SJSA1 (cell line): ENCODE data around the gene OSM. TPM values are rescaled to one million over a fixed set of nuclear protein-coding genes. Genes with fewer than 3 reads are reported as not detected.

Experiments used
- DNase-seq, 2 experiments: peaks; one replicate each; pipeline ENCODE4 v3.0.0-alpha.2; 2015 to 2020; ENCODE audit warnings: low spot score in 2 of 2, low read depth in 1 of 2
- H3K27ac ChIP-seq: fragments of 250-450 bp; sonication (Bioruptor Pico); 2 replicates; pipeline ENCODE4 v1.5.1; 2020; ENCODE audit warnings: mild to moderate bottlenecking, moderate library complexity
- H3K27me3 ChIP-seq: fragments of 250-450 bp; sonication (Bioruptor Pico); replicated peaks from 2 replicates; pipeline ENCODE4 v1.5.1; 2020; ENCODE audit warnings: mild to moderate bottlenecking, moderate library complexity
- H3K36me3 ChIP-seq: fragments of 250-450 bp; sonication (Bioruptor Pico); 2 replicates; pipeline ENCODE4 v1.5.1; 2020; ENCODE audit warnings: mild to moderate bottlenecking
- H3K4me1 ChIP-seq: fragments of 250-450 bp; sonication (Bioruptor Pico); replicated peaks from 2 replicates; pipeline ENCODE4 v1.6.1; 2021; ENCODE audit warnings: mild to moderate bottlenecking
- H3K4me3 ChIP-seq: fragments of 250-450 bp; sonication (Bioruptor Pico); 2 replicates; pipeline ENCODE4 v1.5.1; 2020; ENCODE audit warnings: mild to moderate bottlenecking
- H3K9me3 ChIP-seq: fragments of 250-450 bp; sonication (Bioruptor Pico); replicated peaks from 2 replicates; pipeline ENCODE4 v1.5.1; 2020; ENCODE audit warnings: mild to moderate bottlenecking
- total RNA-seq: library from RNA; depleted of rRNA; stranded (reverse); fragments of >200 nt; shearing (Covaris generic); gene quantifications from 2 replicates; pipeline ENCODE4 v1.2.3, GENCODE V29; 2014

The OSM gene
- total RNA-seq, 1 experiment from 2014 or later, result not detected

DNA sequence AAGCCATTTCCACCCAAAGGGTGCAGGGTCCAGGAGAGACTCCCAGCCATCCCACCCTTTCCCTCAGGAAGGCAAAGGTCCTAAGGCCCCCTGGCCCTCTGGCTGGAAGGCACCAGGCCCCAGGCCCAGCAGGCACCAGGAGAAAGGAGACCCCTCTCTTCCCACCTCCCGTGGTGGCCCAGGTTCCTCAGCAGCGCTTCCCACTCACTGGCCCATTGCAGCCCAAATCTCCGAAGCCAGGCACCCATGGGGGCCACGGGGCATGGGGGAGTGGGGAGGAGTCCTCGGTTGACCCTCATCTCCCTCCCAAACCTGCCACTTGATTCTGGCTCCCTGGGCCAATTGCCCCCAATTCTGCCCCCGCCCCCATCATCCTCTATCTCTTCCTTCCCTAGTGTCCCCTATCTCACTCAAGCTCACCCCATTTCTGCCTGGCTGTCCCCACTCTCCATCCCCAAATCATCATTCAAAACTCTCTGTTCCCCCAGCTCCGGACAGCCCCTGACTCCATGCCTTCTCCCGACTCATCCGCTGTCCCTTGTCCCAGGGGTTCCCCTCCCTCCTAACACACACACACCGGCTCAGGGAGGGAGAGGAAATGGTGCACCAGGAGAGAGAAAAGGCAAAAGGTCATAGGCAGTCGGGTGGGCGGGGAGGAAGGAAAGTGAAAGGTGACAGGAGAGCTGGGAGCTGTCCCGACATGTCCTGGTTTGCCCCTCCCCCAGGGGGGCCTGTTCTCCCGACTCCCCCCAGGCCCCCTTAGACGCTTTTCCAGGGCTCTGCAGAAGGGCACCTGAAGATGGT, 21.3 kb downstream of the OSM start:
- Histone ChIP-seq H3K27me3 (no peaks in the 10 kb centered on the region), H3K36me3 (peaks cover 11% of the 10 kb centered on the region), H3K9me3 (no peaks in the 10 kb centered on the region), H3K27ac (no peak overlapping the region), H3K4me1 (peaks cover 49% of the 10 kb centered on the region), H3K4me3 (peak overlapping the region; percentile 43; the same call in 1 of the 2 replicates)
- no peak for DNase-seq

DNA sequence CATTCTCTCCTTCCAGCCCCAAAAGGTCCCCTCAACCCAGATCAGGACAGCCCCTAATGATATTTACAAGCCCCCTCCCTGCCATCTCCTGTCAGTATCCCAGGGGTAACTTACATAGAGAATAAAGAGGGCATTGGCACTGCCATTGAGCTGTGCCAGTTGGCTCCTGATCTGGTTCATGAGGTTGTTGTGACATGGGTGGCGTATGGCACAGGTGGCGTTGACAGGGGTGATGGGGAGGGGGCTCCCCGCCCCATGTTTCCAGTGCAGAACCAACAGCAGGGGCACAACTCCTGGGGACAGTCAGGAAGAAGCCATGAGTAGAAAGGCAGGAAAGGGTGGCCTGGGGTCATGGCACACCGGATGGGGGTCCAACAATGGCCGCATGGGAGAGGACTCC, 22.0 kb downstream of the OSM start:
- peaks cover 11% of the 10 kb centered on the region for H3K36me3 ChIP-seq
- no peak overlapping the region for H3K27ac ChIP-seq
- no peak overlapping the region for H3K4me3 ChIP-seq
- no peaks in the 10 kb centered on the region for H3K9me3 ChIP-seq
- H3K27me3 ChIP-seq, result no peaks in the 10 kb centered on the region
- DNase-seq, result no peak
- H3K4me1 ChIP-seq, result peaks cover 45% of the 10 kb centered on the region

DNA sequence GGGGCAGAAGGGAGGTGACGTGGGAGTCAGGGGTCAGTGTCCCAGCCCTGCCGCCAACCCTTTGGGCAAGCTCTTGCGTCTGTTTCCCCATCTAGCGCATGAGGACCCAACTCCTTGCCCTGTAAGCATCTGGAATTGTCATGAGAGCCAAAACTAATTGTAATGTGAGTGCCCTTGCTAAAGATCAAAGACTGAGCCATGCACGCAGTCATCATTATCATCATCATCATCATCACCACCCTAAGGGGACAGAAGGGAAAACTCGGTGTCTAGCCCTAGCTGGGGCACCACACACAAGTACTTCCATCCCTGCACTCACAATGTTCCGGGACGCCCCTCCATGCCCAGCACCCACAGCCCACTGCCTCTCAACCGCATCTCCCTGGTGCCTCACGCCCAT, 22.6 kb downstream of the OSM start:
- H3K27me3 ChIP-seq, result no peaks in the 10 kb centered on the region
- peaks cover 11% of the 10 kb centered on the region for H3K36me3 ChIP-seq
- peaks cover 45% of the 10 kb centered on the region for H3K4me1 ChIP-seq
- no peaks in the 10 kb centered on the region for H3K9me3 ChIP-seq
- H3K27ac ChIP-seq, result no peak overlapping the region
- no peak overlapping the region for H3K4me3 ChIP-seq
- no peak for DNase-seq

DNA sequence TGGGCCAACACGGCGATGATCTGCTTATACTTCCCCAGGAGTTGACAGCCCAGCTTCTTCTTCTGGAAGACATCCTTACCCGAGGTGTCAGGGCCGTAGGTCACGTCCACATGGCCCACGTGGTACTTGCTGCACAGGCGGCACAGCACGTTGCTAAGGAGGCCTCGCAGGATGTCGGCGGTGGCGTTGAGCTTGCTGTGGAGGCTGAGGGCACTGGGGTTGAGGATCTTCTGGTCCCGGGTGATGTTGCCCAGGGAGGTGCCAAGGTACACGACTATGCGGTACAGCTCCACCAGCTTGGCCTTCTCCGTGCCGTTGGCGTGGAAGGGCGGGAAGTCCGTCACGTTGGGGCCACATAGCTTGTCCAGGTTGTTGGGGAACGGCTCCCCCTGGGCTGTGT, 23.0 kb downstream of the OSM start:
- H3K36me3 ChIP-seq, result peaks cover 11% of the 10 kb centered on the region
- H3K27me3 ChIP-seq, result no peaks in the 10 kb centered on the region
- no peak overlapping the region for H3K4me3 ChIP-seq
- no peaks in the 10 kb centered on the region for H3K9me3 ChIP-seq
- peaks cover 46% of the 10 kb centered on the region for H3K4me1 ChIP-seq
- H3K27ac ChIP-seq, result no peak overlapping the region
- no peak for DNase-seq

DNA sequence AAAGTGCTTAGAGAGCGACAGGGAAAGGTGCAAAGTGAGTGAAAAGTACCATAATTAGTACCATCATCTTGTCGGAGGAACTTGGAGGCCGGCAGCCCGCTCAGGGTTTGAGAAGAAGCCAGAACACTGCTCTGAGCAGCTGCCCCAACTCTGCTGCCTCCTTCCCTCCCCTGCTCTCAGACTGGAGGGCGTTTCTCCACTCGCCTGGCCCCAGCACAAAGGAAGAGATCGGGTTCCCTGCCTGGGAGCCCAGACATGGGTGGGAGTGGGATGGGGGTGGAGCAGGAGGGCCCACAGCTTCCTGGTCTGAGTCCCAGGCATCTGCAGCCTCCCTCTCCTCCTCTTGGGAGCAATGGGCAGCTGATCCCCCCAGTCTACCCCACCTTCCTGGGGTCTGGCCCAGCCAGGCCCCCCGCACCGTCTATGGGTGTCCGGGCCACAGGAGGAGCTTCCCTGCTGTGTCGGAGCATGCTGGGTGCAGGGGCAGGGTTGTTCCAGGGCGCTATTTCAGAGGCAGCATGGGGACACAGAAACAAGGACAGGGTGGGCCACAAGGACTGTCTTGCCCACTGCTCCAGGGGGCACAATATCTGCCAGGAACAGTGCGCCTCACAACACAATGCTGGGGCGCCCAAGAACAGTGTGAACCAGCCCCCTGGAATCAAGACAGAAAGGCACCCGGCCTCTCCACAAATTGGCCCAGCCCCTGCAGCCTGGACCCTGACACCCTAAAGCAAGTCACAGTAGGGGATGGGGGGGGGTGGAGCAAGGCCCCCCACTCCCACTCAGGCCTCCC, 24.9 kb downstream of the OSM start:
- no peaks in the 10 kb centered on the region for H3K9me3 ChIP-seq
- H3K36me3 ChIP-seq, result peaks cover 11% of the 10 kb centered on the region
- DNase-seq, result no peak
- H3K27me3 ChIP-seq, result no peaks in the 10 kb centered on the region
- H3K27ac ChIP-seq, result no peak overlapping the region
- peaks cover 53% of the 10 kb centered on the region for H3K4me1 ChIP-seq
- H3K4me3 ChIP-seq, result no peak overlapping the region

DNA sequence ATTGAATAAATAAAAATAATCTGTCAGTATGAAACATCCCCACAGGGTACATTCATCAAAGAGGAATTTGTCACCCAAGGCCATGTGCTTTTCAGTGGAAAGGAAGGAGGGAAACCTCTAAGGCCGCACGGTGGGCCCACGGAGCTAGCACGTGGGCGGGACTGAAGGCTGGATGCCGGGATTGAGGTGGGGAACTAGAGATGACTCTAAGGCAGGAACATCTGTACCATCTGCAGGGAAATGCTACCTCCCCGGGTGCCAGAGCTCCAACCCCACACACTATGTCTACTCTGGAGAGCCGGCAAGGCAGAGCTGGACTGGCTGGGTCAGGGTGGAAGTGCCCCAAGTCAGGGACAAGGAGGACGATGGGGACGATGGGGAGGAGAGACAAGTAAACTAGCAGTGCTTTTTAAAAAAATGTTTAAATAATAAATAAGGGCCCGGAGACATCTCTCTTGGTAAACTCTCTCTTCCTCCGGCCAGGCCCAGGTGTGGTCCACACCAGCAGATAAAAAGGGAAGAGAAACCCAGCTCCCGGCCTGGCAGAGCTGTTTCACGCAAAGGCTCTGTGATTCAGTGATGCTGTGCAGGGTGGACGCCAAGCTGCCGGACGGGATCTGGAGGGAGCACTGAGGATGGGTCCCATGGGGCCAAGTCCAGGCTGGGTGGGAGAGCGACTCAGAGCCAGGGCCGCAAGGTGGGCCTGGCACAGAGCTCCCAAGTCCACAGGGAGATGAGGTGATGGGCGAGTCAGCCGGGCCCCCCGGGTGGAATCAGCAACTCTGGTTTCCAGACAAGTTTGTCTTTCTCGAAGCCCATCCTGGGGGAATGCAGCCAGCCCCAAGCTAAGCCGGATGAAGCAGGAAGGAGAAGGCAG, 25.9 kb downstream of the OSM start:
- H3K36me3 ChIP-seq, result peaks cover 8% of the 10 kb centered on the region
- H3K4me3 ChIP-seq, result no peak overlapping the region
- no peak for DNase-seq
- H3K27me3 ChIP-seq, result no peaks in the 10 kb centered on the region
- H3K4me1 ChIP-seq, result peaks cover 53% of the 10 kb centered on the region
- no peak overlapping the region for H3K27ac ChIP-seq
- H3K9me3 ChIP-seq, result no peaks in the 10 kb centered on the region

DNA sequence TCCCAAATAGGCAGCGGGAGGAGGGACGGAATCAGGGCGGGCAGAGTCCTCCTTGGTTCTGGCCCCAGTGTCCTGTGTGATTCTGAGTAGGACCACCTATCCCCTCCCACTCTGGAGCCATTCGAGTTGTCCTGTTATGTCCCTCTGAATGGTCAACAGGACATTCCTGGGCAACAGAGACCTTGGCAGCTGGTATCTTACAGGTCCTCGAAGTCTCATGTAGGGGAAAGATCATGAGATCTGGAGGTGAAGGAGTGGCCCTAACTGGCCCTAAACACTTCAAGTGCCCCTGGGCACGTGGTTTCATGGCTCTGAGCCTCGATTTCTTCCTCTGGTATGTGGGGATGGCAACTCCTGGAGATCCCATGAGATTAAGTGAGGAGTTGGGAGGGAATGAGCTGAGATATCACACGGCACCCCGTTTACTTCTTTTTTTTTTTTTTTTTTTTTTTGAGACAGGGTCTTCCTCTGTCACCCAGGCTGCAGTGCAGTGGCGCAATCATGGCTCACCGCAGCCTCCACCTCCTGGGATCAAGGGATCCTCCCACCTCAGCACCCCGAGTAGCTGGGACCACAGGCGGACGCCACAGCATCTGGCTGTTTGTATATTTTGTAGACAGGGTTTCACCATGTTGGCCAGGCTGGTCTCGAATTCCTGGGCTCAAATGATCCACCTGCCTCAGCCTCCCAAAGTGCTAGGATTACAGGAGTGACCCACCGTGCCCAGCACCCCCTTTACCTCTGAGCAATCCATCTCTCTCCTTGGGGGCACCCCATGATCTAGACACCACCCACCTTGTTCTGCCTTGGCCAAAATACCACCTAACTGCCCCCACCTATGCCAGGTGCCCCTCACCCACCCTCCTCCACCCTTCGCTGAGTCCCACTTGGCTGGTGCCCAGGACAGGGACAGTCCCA, 26.9 kb downstream of the OSM start:
- Histone ChIP-seq H3K36me3 (peaks cover 8% of the 10 kb centered on the region), H3K27me3 (no peaks in the 10 kb centered on the region), H3K4me1 (peaks cover 61% of the 10 kb centered on the region), H3K27ac (no peak overlapping the region), H3K9me3 (no peaks in the 10 kb centered on the region), H3K4me3 (no peak overlapping the region)
- no peak for DNase-seq

DNA sequence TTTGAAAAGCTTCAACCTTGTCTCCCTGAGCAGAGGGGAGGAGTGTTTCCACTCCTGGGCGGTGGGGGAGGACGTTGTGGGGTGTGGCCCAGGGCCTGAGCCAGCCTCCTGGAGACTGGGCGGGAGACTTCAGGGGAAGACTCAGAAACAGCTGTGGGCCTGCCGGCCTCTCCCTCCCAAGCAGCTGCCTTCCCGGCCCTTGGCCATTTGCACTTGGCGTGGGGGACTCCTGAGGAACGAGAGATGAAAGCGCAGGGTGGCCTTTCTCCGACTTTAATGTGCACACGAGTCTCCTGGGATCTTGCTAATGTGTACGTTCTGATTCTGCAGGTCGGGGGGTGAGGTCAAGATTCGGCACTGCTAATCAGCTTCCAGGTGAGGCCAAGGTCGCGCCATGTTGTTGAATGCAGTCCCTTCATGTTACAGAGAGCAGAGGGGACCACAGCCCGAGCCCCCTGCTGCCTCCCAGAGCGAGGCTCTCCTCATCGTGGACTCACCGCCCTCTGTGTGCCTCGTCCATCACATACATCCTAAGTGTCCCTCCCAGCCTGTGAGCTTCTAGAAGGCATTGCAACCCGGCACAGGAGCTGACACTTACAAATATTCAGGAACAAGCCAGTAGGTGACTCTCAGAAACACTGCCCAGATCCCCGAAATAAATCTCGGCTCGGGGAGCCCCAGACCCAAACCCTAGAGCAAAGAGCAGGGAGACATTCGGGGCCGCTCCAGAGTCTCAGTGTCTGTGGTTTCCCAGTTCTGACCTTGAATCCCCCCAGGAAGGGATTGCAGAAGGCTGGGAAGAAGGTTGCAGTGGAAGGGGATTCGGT, 27.8 kb downstream of the OSM start:
- Histone ChIP-seq H3K36me3 (peaks cover 3% of the 10 kb centered on the region), H3K27ac (no peak overlapping the region), H3K4me1 (peaks cover 68% of the 10 kb centered on the region), H3K4me3 (no peak overlapping the region), H3K9me3 (no peaks in the 10 kb centered on the region), H3K27me3 (no peaks in the 10 kb centered on the region)
- no peak for DNase-seq

DNA sequence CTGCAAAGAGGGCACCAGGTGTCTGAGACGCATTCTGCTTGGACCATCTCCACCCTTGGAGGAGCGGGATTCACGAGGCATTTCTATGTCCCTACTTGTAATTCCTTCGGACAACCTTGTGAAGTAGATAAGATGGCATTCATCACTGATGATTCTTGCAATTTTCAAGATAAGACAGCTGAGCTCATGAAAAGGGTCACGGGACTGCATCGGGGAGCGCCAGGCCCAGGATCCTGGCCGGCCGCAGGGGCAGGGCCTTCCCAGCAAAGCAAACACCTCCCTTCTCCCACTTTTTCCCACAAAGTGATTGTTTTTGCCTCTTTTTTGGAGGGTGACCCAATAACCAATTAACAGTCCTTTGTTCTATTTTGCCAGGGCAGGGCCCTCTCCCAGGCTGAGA, 28.5 kb downstream of the OSM start:
- Histone ChIP-seq H3K36me3 (no peaks in the 10 kb centered on the region; the same call in none of the 2 replicates), H3K27ac (no peak overlapping the region), H3K9me3 (no peaks in the 10 kb centered on the region), H3K4me1 (peaks cover 75% of the 10 kb centered on the region), H3K27me3 (no peaks in the 10 kb centered on the region), H3K4me3 (no peak overlapping the region)
- DNase-seq, result no peak

DNA sequence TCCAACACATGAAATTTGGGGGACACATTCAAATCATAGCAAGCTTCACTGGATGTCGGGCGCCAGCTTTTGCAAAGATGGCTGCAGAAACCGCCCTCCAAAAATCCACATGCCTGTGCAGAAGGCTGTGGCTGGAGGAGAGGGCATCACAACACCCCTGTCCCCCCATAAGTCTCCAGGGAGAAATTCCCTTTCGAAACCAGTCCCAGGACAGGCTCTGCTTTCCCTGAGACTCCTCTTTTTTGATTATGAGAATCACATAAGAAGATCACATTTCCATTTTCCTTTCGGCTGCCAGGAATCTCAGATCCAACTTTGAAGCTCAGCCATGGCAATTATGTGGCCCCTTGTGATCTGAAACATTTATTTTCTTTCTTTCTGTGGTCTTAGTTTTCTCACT, 29.8 kb downstream of the OSM start:
- Histone ChIP-seq H3K4me1 (peaks cover 84% of the 10 kb centered on the region), H3K4me3 (no peak overlapping the region), H3K9me3 (no peaks in the 10 kb centered on the region), H3K27ac (no peak overlapping the region), H3K36me3 (no peaks in the 10 kb centered on the region; the same call in 1 of the 2 replicates), H3K27me3 (no peaks in the 10 kb centered on the region)
- DNase-seq, result no peak

DNA sequence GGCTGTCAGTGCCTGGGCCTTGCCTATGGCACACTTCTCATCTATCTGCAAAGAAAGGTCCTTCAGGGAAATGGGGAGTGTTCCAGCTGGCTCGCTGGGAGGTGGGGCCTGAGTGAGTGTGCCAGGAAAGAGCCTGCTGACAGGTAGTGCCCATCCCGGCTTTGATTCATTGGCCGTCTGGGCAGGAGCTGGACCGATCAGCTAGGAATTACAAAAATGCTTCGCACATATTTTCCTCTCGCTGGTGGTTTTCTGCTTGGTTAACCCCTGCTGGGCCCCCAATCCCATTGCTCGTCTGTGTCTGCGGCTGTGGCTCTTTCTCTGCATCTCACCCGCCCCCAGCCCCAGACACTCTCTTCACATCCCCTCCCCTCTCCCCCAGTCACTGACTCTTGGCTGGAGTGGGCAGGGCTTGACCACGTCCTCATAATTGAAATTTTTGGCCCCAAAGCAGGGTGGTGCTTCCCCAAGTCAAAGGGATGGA, 30.9 kb downstream of the OSM start:
- H3K27me3 ChIP-seq, result no peaks in the 10 kb centered on the region
- H3K27ac ChIP-seq, result peak overlapping the region; percentile 76
- no peaks in the 10 kb centered on the region for H3K36me3 ChIP-seq
- H3K4me1 ChIP-seq, result peaks cover 76% of the 10 kb centered on the region
- H3K9me3 ChIP-seq, result no peaks in the 10 kb centered on the region
- no peak overlapping the region for H3K4me3 ChIP-seq
- DNase-seq, result peak; percentile 83 to 88

DNA sequence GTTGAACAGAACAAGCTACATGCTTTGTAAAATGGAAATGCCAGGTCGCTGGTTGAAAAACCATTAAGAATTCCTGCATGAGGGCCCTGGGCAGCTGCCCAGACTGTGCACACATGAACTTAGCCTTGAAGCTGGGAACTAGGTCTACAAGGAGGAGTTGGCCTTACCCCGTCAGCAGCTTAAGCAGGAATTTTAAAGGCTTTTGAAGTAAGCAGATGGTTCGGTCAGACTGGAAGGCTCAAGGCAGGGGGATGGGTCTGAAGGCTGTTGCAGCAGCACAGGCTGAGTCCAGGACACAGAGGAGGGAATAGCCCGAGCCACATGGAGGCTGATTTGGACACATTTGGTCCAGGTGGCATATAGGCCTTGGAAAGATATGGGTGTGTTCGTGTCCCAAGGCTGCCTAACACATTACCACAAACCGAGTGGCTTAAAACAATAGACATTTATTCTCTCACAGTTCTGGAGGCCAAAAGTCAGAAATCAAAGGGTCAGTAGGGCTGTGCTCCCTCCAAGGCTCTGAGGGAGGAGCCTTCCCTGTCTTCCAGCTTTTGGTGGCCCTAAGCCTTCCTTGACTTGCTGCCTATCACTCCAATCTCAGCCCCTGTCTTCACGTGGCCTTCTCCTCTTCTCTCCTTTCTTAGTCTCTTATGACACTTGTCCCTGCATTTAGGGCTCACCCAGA, 31.7 kb downstream of the OSM start:
- Histone ChIP-seq H3K36me3 (no peaks in the 10 kb centered on the region), H3K4me3 (no peak overlapping the region), H3K27me3 (no peaks in the 10 kb centered on the region), H3K9me3 (no peaks in the 10 kb centered on the region), H3K4me1 (peaks cover 70% of the 10 kb centered on the region), H3K27ac (no peak overlapping the region)
- DNase-seq, result no peak
